ENCODE measurements around the gene RAB28.

RAB28 gene

DNA sequence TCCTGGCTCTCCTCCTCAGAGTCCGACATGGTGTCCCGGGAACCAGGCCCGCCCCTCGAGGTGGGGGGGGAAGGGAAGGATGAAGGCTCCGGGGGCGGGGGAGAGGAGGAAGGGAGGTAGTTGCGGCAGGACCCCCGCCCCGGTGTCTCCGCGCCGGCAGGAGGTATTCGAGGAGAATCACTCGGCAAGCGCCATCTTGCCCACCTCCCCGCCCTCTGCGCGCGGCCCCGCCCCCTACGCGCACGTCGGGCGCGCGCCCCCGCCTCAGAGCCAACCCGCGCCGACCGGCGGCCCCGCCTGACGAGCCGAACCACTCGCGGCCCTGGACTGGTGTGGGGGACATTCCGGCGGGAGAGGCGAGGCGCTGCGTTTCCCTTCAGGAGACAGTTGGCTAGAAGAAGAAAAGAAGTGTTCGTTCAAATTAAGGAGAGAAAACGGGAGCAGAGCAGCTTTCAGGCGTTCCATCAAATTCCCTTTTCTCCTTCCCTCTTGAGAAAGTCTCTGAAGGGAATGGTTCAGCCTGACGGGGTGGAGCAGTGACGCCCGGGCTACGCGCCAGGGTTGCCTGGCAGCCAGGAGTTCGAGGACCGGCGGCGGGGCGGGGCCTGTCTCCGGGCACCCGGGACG lies at the start of gene RAB28:
RAB28 (minus strand) TSS at position 219 of the 627 bp plus-strand sequence.
- Histone ChIP-seq H3K36me3 (ENCODE audit: insufficient read depth, low read length) (no peaks in the 10 kb centered on the region), H3K9ac (ENCODE audit: low read depth, low read length) (peak within 1 kb of the TSS; percentile 81), H3K4me1 (ENCODE audit: insufficient read depth, low read length) (peaks cover 6% of the 10 kb centered on the region), H3K9me3 (ENCODE audit: control insufficient read depth, insufficient read depth, low read length) (no peaks in the 10 kb centered on the region)

GRCh38 chr4:13531625-13531998 lies 47.5 kb upstream of the RAB28 start:
- Histone ChIP-seq H3K4me1 (ENCODE audit: insufficient read depth, low read length) (peaks cover 38% of the 10 kb centered on the region), H3K36me3 (ENCODE audit: insufficient read depth, low read length) (no peaks in the 10 kb centered on the region), H3K9me3 (ENCODE audit: control insufficient read depth, insufficient read depth, low read length) (no peaks in the 10 kb centered on the region), H3K9ac (ENCODE audit: low read depth, low read length) (0 out of 2 replicates have a peak overlapping the region, but pooled peaks have one; percentile 37)

DNA sequence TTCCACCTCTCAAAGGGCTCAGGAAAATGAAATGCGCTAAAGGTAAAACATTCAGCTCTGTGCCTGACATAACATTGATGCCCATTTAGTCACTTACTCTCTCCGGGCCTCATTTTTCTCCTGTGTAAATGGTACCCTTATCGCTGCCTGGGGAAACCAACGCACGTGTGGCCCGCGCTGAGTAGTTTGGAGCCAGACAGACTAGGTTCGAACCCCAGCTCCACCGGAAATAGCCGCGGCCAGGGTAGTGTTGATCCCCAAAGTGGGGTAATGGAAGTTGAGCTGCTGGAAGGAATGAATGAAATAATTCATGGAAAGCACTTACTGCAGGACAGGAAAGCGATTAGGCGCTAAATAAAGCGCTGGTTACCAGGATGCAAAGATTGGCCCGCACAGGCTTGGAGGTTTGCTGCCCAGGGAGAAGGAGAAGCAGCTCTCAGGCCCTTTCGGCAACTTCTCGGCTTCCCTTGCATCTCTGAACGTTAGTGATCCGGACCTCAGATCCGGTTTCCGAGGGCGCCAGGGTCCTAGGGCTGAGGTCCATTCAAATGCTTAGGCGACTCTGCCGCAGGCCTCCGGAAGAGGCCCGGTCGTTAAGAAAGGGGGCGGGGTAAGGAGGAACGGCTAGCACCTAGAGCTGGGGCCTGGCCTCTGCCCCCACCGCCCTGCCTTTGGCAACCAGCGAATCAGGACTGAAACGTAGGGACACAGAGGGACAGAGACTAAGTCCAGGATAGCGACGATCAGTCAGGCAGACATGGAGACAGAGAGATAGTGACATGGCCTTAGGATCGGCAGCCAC lies 46.9 kb upstream of the RAB28 start:
- Histone ChIP-seq H3K9me3 (ENCODE audit: control insufficient read depth, insufficient read depth, low read length) (no peaks in the 10 kb centered on the region), H3K4me1 (ENCODE audit: insufficient read depth, low read length) (peaks cover 38% of the 10 kb centered on the region), H3K36me3 (ENCODE audit: insufficient read depth, low read length) (no peaks in the 10 kb centered on the region), H3K9ac (ENCODE audit: low read depth, low read length) (peak overlapping the region; percentile 37; the same call in 1 of the 2 replicates)

GRCh38 chr4:13529128-13529919 lies 45.2 kb upstream of the RAB28 start:
- no peak overlapping the region for H3K9ac ChIP-seq (ENCODE audit: low read depth, low read length)
- no peaks in the 10 kb centered on the region for H3K36me3 ChIP-seq (ENCODE audit: insufficient read depth, low read length)
- H3K4me1 ChIP-seq (ENCODE audit: insufficient read depth, low read length), result peaks cover 35% of the 10 kb centered on the region
- no peaks in the 10 kb centered on the region for H3K9me3 ChIP-seq (ENCODE audit: control insufficient read depth, insufficient read depth, low read length)

DNA sequence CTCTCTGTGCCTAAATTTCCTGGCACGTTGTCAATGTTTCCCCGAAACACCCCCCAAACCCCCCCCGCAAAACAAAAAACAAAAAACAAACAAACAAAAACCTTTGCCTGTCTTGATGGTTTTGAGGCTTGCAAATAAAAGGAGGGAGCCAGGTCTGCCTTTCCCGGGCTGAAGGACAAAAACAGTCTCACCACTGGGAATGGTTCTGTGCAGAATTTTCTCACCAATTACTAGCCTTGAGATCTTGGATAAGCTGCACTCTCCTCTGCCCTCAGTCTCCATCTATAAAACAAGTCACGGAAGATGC lies 44.6 kb upstream of the RAB28 start:
- Histone ChIP-seq H3K36me3 (ENCODE audit: insufficient read depth, low read length) (no peaks in the 10 kb centered on the region), H3K4me1 (ENCODE audit: insufficient read depth, low read length) (peaks cover 31% of the 10 kb centered on the region), H3K9ac (ENCODE audit: low read depth, low read length) (no peak overlapping the region), H3K9me3 (ENCODE audit: control insufficient read depth, insufficient read depth, low read length) (no peaks in the 10 kb centered on the region)

GRCh38 chr4:13527981-13528820 lies 44.1 kb upstream of the RAB28 start:
- no peaks in the 10 kb centered on the region for H3K36me3 ChIP-seq (ENCODE audit: insufficient read depth, low read length)
- peaks cover 30% of the 10 kb centered on the region for H3K4me1 ChIP-seq (ENCODE audit: insufficient read depth, low read length)
- H3K9ac ChIP-seq (ENCODE audit: low read depth, low read length), result no peak overlapping the region; the same call in 1 of the 2 replicates
- no peaks in the 10 kb centered on the region for H3K9me3 ChIP-seq (ENCODE audit: control insufficient read depth, insufficient read depth, low read length)

DNA sequence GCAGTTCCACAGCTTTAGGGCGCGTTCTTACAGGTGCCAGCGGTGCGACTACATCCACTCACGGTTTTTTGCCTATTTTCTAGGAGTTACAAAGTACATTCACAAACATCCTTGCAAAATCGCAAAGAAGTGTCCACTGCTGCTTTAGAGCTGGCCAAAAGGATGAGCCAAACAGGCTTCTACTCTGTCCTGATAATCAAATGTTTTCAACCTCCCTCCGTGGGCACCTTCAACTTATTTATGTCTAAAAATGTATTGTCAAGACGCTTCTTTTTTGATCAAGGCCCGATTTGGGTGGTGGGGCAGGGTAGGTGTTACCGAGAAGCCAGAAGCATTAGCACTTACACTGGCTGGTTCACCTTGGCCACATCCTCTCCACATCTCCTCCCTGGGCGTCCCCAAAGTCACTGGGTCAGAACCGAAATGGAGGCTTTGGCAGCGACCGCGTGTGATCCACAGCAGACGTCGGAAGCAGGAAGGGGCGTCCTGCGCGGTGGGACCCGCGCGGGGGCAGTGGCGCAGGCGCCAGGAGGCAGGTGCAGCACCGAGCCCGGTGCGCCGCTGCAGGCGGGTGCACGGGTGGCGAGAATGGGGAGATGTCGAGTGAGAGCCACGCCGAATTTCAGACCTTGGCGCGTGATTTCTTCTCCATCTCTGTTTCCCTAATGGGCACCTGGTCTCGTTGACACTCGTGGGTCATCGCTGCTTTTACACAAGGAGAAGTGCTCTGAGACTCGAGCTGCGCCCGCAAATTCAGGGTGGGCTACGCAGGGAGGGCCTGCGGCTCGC lies 43.2 kb upstream of the RAB28 start:
- Histone ChIP-seq H3K9ac (ENCODE audit: low read depth, low read length) (no peak overlapping the region), H3K9me3 (ENCODE audit: control insufficient read depth, insufficient read depth, low read length) (no peaks in the 10 kb centered on the region), H3K36me3 (ENCODE audit: insufficient read depth, low read length) (no peaks in the 10 kb centered on the region), H3K4me1 (ENCODE audit: insufficient read depth, low read length) (peaks cover 25% of the 10 kb centered on the region)

GRCh38 chr4:13526658-13527057 lies 42.5 kb upstream of the RAB28 start:
- Histone ChIP-seq H3K9me3 (ENCODE audit: control insufficient read depth, insufficient read depth, low read length) (no peaks in the 10 kb centered on the region), H3K4me1 (ENCODE audit: insufficient read depth, low read length) (peaks cover 18% of the 10 kb centered on the region), H3K9ac (ENCODE audit: low read depth, low read length) (no peak overlapping the region), H3K36me3 (ENCODE audit: insufficient read depth, low read length) (no peaks in the 10 kb centered on the region)

DNA sequence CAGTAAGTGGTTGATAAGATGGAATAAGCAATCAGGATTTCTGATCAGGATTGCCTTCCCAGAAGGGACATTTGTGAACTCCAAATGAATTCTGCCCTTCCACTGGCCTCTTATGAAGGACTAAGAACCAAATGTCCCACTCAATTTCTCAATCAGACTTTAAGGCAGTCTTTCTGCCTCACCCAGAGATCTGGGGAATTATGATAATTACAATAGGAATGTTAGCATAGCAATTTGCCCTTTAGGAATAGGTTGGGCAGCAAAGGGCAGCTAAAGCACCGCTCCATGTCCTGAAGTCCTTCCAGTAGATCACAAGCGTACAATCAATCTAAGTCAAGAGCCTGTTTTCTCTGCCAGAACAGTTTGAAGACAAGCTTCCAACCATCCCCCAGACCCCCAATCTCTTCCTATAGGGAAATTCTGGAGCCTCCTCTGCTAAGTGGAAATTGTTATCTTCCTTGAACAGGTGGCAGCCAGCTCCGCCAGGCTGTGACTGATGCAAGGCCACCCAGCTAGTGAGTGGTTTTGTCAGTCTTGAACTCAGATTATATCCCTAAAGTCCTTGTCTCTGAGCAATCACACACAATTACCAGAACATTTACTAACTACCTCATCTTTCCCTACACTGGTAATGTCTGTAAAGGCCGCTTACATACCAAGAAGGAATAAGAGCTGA lies 41.6 kb upstream of the RAB28 start:
- Histone ChIP-seq H3K36me3 (ENCODE audit: insufficient read depth, low read length) (no peaks in the 10 kb centered on the region), H3K4me1 (ENCODE audit: insufficient read depth, low read length) (peaks cover 13% of the 10 kb centered on the region), H3K9me3 (ENCODE audit: control insufficient read depth, insufficient read depth, low read length) (no peaks in the 10 kb centered on the region), H3K9ac (ENCODE audit: low read depth, low read length) (no peak overlapping the region)

- Histone ChIP-seq H3K9me3 (ENCODE audit: control insufficient read depth, insufficient read depth, low read length) (no peaks in the 10 kb centered on the region), H3K36me3 (ENCODE audit: insufficient read depth, low read length) (no peaks in the 10 kb centered on the region), H3K4me1 (ENCODE audit: insufficient read depth, low read length) (peaks cover 4% of the 10 kb centered on the region), H3K9ac (ENCODE audit: low read depth, low read length) (no peak overlapping the region)
Measured at GRCh38 chr4:13524504-13525243, 40.5 kb upstream of the RAB28 start.

GRCh38 chr4:13523591-13524503 lies 39.7 kb upstream of the RAB28 start:
- H3K36me3 ChIP-seq (ENCODE audit: insufficient read depth, low read length), result no peaks in the 10 kb centered on the region
- H3K9ac ChIP-seq (ENCODE audit: low read depth, low read length), result no peak overlapping the region
- H3K4me1 ChIP-seq (ENCODE audit: insufficient read depth, low read length), result peaks cover 3% of the 10 kb centered on the region
- H3K9me3 ChIP-seq (ENCODE audit: control insufficient read depth, insufficient read depth, low read length), result no peaks in the 10 kb centered on the region

DNA sequence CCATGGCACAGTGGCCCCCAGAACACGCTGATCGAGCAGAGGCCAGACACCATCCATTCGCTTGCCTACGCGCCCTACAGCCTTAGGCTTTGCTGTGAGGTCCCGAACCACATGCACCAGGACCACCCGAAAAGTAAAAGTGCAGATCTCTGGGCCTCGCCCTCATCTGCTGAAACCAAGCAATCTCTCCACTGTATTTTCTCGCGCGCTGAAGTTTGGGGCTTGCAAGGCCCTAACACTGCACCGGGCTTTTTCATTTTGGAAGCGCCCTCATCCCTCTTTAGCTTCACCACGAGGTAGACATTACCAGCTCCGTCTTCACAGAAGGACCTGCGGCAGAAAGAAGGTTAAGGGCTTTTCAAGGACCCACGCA lies 39.0 kb upstream of the RAB28 start:
- Histone ChIP-seq H3K4me1 (ENCODE audit: insufficient read depth, low read length) (peaks cover 6% of the 10 kb centered on the region), H3K36me3 (ENCODE audit: insufficient read depth, low read length) (no peaks in the 10 kb centered on the region), H3K9me3 (ENCODE audit: control insufficient read depth, insufficient read depth, low read length) (no peaks in the 10 kb centered on the region), H3K9ac (ENCODE audit: low read depth, low read length) (no peak overlapping the region)
